Neural progenitor cell (in vitro differentiated cells): ENCODE results near the gene FKBP9. TPM values are rescaled to one million over a fixed set of nuclear protein-coding genes. Genes with fewer than 3 reads are reported as not detected.

Experiments used
- DNase-seq: peaks from one replicate; pipeline ENCODE4 v3.0.0-alpha.2; 2016; ENCODE audit warnings: low spot score
- H2AFZ ChIP-seq: fragments of 200-600 bp; sonication (generic); replicated peaks from 2 replicates; pipeline ENCODE4 v1.6.1; 2016; ENCODE audit warnings: antibody characterized with exemption
- H3F3A ChIP-seq: fragments of 200-600 bp; sonication (generic); 2 replicates; pipeline ENCODE4 v1.6.1; 2016; ENCODE audit warnings: antibody characterized with exemption, low read depth
- H3K27ac ChIP-seq: fragments of 200-600 bp; sonication (generic); 2 replicates; pipeline ENCODE4 v1.5.1; 2016; ENCODE audit warnings: mild to moderate bottlenecking
- H3K27me3 ChIP-seq: fragments of 200-600 bp; sonication (generic); 2 replicates; pipeline ENCODE4 v1.6.1; 2016; ENCODE audit warnings: mild to moderate bottlenecking, moderate library complexity
- H3K36me3 ChIP-seq: fragments of 200-600 bp; sonication (generic); 2 replicates; pipeline ENCODE4 v1.5.1; 2016
- H3K4me1 ChIP-seq: fragments of 200-600 bp; sonication (generic); 2 replicates; pipeline ENCODE4 v1.6.1; 2016; ENCODE audit warnings: mixed run types
- H3K4me2 ChIP-seq: fragments of 200-600 bp; sonication (generic); 2 replicates; pipeline ENCODE4 v1.6.1; 2016
- H3K4me3 ChIP-seq: fragments of 200-600 bp; sonication (generic); 2 replicates; pipeline ENCODE4 v1.5.1; 2016
- H3K79me2 ChIP-seq: fragments of 200-600 bp; sonication (generic); 2 replicates; pipeline ENCODE4 v1.6.1; 2016; ENCODE audit warnings: low read depth
- H3K9ac ChIP-seq: fragments of 200-600 bp; sonication (generic); 2 replicates; pipeline ENCODE4 v1.6.1; 2016
- H3K9me3 ChIP-seq: fragments of 200-600 bp; sonication (generic); 2 replicates; pipeline ENCODE4 v1.5.1; 2016; ENCODE audit warnings: low read depth
- H4K20me1 ChIP-seq: fragments of 200-600 bp; sonication (generic); 2 replicates; pipeline ENCODE4 v1.6.1; 2016; ENCODE audit warnings: low read depth
- H3K27ac Mint-ChIP-seq: 3 replicates; pipeline ENCODE4 v1.8.0; 2021; ENCODE audit warnings: mixed read lengths
- H3K27me3 Mint-ChIP-seq: 2 replicates; pipeline ENCODE4 v1.8.0; 2022; ENCODE audit warnings: low read depth, mild to moderate bottlenecking, inconsistent platforms, moderate library complexity, mixed read lengths; ENCODE audit not compliant: insufficient read depth
- H3K36me3 Mint-ChIP-seq: 3 replicates; pipeline ENCODE4 v1.8.0; 2021; ENCODE audit warnings: mixed read lengths
- H3K4me1 Mint-ChIP-seq: 3 replicates; pipeline ENCODE4 v1.8.0; 2021; ENCODE audit warnings: mixed read lengths
- H3K4me3 Mint-ChIP-seq: 3 replicates; pipeline ENCODE4 v1.8.0; 2021; ENCODE audit warnings: mild to moderate bottlenecking, moderate library complexity, mixed read lengths
- H3K9me3 Mint-ChIP-seq: 3 replicates; pipeline ENCODE4 v1.8.0; 2020; ENCODE audit warnings: mixed read lengths
- CTCF ChIP-seq: fragments of 200-600 bp; sonication (generic); IDR thresholded peaks from 2 replicates; pipeline ENCODE4 v1.5.1; 2017; ENCODE audit warnings: antibody characterized with exemption, mild to moderate bottlenecking
- EZH2 ChIP-seq: fragments of 200-600 bp; sonication (generic); IDR thresholded peaks from 2 replicates; pipeline ENCODE4 v1.6.1; 2017; ENCODE audit warnings: antibody characterized with exemption, mild to moderate bottlenecking, moderate library complexity
- EZH2phosphoT487 ChIP-seq: fragments of 200-600 bp; sonication (generic); IDR thresholded peaks from 2 replicates; pipeline ENCODE4 v1.6.1; 2017; ENCODE audit warnings: antibody characterized with exemption
- total RNA-seq: library from RNA; depleted of rRNA; stranded (reverse); fragments of >200 nt; gene quantifications from 2 replicates; pipeline ENCODE4 v1.2.3, GENCODE V29; 2015; ENCODE audit warnings: low replicate concordance

The FKBP9 gene
- total RNA-seq, 1 donor from 2014 or later, result 24.4 TPM

- Histone ChIP-seq H3K79me2 (no peaks in the 10 kb centered on the region), H3K27ac (no peak overlapping the region), H3K36me3 (no peaks in the 10 kb centered on the region), H3K4me2 (no peak overlapping the region), H3K9me3 (no peaks in the 10 kb centered on the region), H3K4me1 (no peaks in the 10 kb centered on the region), H3K4me3 (no peak overlapping the region), H3K27me3 (peaks cover 61% of the 10 kb centered on the region), H3K9ac (no peak overlapping the region), H3F3A (no peaks in the 10 kb centered on the region), H2AFZ (no peak overlapping the region), H4K20me1 (no peaks in the 10 kb centered on the region)
- no peak overlapping the region for H3K4me3 Mint-ChIP-seq
- no peaks in the 10 kb centered on the region for H3K9me3 Mint-ChIP-seq
- H3K27me3 Mint-ChIP-seq, result no peaks in the 10 kb centered on the region
- TF ChIP-seq EZH2phosphoT487 (no peak), CTCF (no peak), EZH2 (no peak)
- H3K27ac Mint-ChIP-seq, result no peak overlapping the region
- DNase-seq, result no peak
- peaks cover 6% of the 10 kb centered on the region for H3K4me1 Mint-ChIP-seq
- peaks cover 52% of the 10 kb centered on the region for H3K36me3 Mint-ChIP-seq
Measured at GRCh38 chr7:32928785-32929298, 28.4 kb upstream of the FKBP9 start.

- Histone ChIP-seq H3K9ac (no peak overlapping the region), H2AFZ (no peak overlapping the region), H4K20me1 (no peaks in the 10 kb centered on the region), H3K4me1 (no peaks in the 10 kb centered on the region), H3K27ac (no peak overlapping the region), H3K79me2 (no peaks in the 10 kb centered on the region), H3K36me3 (no peaks in the 10 kb centered on the region), H3F3A (no peaks in the 10 kb centered on the region), H3K4me3 (no peak overlapping the region), H3K4me2 (no peak overlapping the region), H3K9me3 (no peaks in the 10 kb centered on the region), H3K27me3 (peaks cover 69% of the 10 kb centered on the region)
- Mint-ChIP-seq H3K36me3 (peaks cover 50% of the 10 kb centered on the region), H3K4me3 (no peak overlapping the region), H3K27ac (no peak overlapping the region), H3K27me3 (no peaks in the 10 kb centered on the region), H3K4me1 (peaks cover 6% of the 10 kb centered on the region), H3K9me3 (no peaks in the 10 kb centered on the region)
- DNase-seq, result no peak
- TF ChIP-seq EZH2, result no peak
- no peak for TF ChIP-seq CTCF
- TF ChIP-seq EZH2phosphoT487, result no peak
Measured at GRCh38 chr7:32929430-32930143, 27.7 kb upstream of the FKBP9 start.

GRCh38 chr7:32930378-32930777, 26.9 kb upstream of the FKBP9 start:
- H3K27ac ChIP-seq, result no peak overlapping the region
- no peaks in the 10 kb centered on the region for H3K27me3 Mint-ChIP-seq
- H3K4me1 Mint-ChIP-seq, result peaks cover 5% of the 10 kb centered on the region
- H4K20me1 ChIP-seq, result no peaks in the 10 kb centered on the region
- H3K36me3 ChIP-seq, result no peaks in the 10 kb centered on the region
- H3K9me3 Mint-ChIP-seq, result no peaks in the 10 kb centered on the region
- H3K4me3 Mint-ChIP-seq, result no peak overlapping the region
- no peak overlapping the region for H3K27ac Mint-ChIP-seq
- H3K79me2 ChIP-seq, result no peaks in the 10 kb centered on the region
- no peak overlapping the region for H2AFZ ChIP-seq
- no peak overlapping the region for H3K9ac ChIP-seq
- H3K27me3 ChIP-seq, result peaks cover 77% of the 10 kb centered on the region
- no peak for DNase-seq
- H3K4me3 ChIP-seq, result no peak overlapping the region
- no peak overlapping the region for H3K4me2 ChIP-seq
- TF ChIP-seq EZH2 (no peak), CTCF (no peak), EZH2phosphoT487 (no peak)
- no peaks in the 10 kb centered on the region for H3K9me3 ChIP-seq
- H3K4me1 ChIP-seq, result no peaks in the 10 kb centered on the region
- no peaks in the 10 kb centered on the region for H3F3A ChIP-seq
- H3K36me3 Mint-ChIP-seq, result peaks cover 42% of the 10 kb centered on the region
